PC-9 (cell line): ENCODE measurements around the gene SMIM38. TPM values are rescaled to one million over a fixed set of nuclear protein-coding genes. Genes with fewer than 3 reads are reported as not detected.

Experiments used
- BruUV-seq: library from RNA; stranded (reverse); fragments of 400-500 nt; replicated peaks from 2 replicates; lab custom pipeline; 2021; lab: Mats Ljungman, UMichigan
- CTCF ChIA-PET: fragments of 300-600 bp; sonication (Branson Sonifier 250); formaldehyde crosslinking; loops from one replicate; lab custom pipeline; 2022; ENCODE audit warnings: antibody characterized with exemption; lab: Charles Lee
- POLR2A ChIA-PET: fragments of 300-600 bp; sonication (Branson Sonifier 250); formaldehyde crosslinking; loops from one replicate; lab custom pipeline; 2022; ENCODE audit warnings: antibody characterized with exemption; ENCODE audit not compliant: unreplicated experiment; lab: Charles Lee
- DNase-seq, 2 experiments: peaks; one replicate each; pipeline versions ENCODE4 v3.0.0 to v3.0.0-alpha.2; 2015 to 2022; ENCODE audit warnings: mixed read lengths in 1 of 2
- H2AFZ ChIP-seq: fragments of 200-600 bp; sonication (generic); 2 replicates; pipeline ENCODE4 v1.8.1; 2017; ENCODE audit warnings: antibody characterized with exemption
- H3F3A ChIP-seq: fragments of 200-600 bp; sonication (generic); 2 replicates; pipeline ENCODE4 v1.8.1; 2017; ENCODE audit warnings: antibody characterized with exemption, mild to moderate bottlenecking, low read depth; ENCODE audit not compliant: insufficient read depth
- H3K27ac ChIP-seq: fragments of 200-600 bp; sonication (generic); 2 replicates; pipeline ENCODE4 v1.6.1; 2016; ENCODE audit warnings: mixed run types
- H3K27me3 ChIP-seq: fragments of 200-600 bp; sonication (generic); 2 replicates; pipeline ENCODE4 v1.6.1; 2016; ENCODE audit warnings: low read depth, mixed run types; ENCODE audit not compliant: insufficient read depth
- H3K36me3 ChIP-seq: fragments of 200-600 bp; sonication (generic); 2 replicates; pipeline ENCODE4 v1.6.1; 2016; ENCODE audit warnings: low read depth, mixed run types
- H3K4me1 ChIP-seq: fragments of 200-600 bp; sonication (generic); replicated peaks from 2 replicates; pipeline ENCODE4 v1.6.1; 2016; ENCODE audit warnings: mixed run types; ENCODE audit not compliant: insufficient read depth
- H3K4me2 ChIP-seq: fragments of 200-600 bp; sonication (generic); 2 replicates; pipeline ENCODE4 v1.6.1; 2017; ENCODE audit warnings: mixed run types
- H3K4me3 ChIP-seq: fragments of 200-600 bp; sonication (generic); 2 replicates; pipeline ENCODE4 v1.6.1; 2016; ENCODE audit warnings: mixed run types
- H3K79me2 ChIP-seq: fragments of 200-600 bp; sonication (generic); 2 replicates; pipeline ENCODE4 v1.6.1; 2017; ENCODE audit warnings: low read depth, mixed run types
- H3K9me2 ChIP-seq: fragments of 200-600 bp; sonication (generic); 2 replicates; pipeline ENCODE4 v1.8.1; 2017; ENCODE audit warnings: mild to moderate bottlenecking; ENCODE audit not compliant: insufficient read depth
- H3K9me3 ChIP-seq: fragments of 200-600 bp; sonication (generic); 2 replicates; pipeline ENCODE4 v1.8.1; 2016; ENCODE audit warnings: low read depth; ENCODE audit not compliant: insufficient read depth
- H4K20me1 ChIP-seq: fragments of 200-600 bp; sonication (generic); 2 replicates; pipeline ENCODE4 v1.8.1; 2017; ENCODE audit not compliant: insufficient read depth
- EZH2 ChIP-seq: fragments of 200-600 bp; sonication (generic); IDR thresholded peaks from 2 replicates; pipeline ENCODE4 v1.8.0; 2017; ENCODE audit warnings: antibody characterized with exemption, low read depth
- intact Hi-C: fragments of 100-400 bp; cut with micrococcal nuclease; formaldehyde crosslinking; loops from one replicate; pipeline ENCODE4 v1.10.0; 2022; ENCODE audit not compliant: unreplicated experiment
- total RNA-seq: library from RNA; stranded (reverse); gene quantifications from 2 replicates; pipeline ENCODE4 v1.2.3, GENCODE V29; 2021
- TF ChIP-seq, protein P1 (sequence below): fragments of 200-600 bp; sonication (generic); conservative IDR thresholded peaks from 2 replicates; pipeline ENCODE4 v1.6.1; 2017; ENCODE audit warnings: mixed run types, antibody characterized with exemption, mild to moderate bottlenecking, moderate library complexity

Gene SMIM38
- total RNA-seq, 1 experiment from 2014 or later, result 0.26 TPM

DNA sequence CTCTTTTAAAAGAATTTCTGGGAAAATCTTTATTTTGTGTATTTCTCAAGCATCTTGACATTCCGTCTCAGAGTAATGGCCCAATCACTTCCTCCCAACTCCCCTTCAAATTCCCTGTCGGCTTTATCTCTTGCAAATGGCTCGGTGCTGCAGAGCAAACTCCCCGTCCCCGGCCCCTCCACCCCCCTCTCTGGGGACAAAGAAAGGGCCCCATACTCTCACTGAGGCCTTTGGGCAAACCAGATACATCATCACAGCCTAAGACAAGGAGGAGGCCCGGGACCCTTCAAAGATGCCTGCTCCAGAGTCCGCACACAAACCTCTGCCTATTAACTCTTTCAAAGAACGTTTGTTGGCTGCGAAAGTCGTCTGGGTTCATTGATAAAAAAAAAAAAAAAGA is 3.9 kb upstream of the SMIM38 start:
- H3K79me2 ChIP-seq, result no peaks in the 10 kb centered on the region
- CTCF ChIA-PET, result no interaction called here
- intact Hi-C loops, result no loop called here

DNA sequence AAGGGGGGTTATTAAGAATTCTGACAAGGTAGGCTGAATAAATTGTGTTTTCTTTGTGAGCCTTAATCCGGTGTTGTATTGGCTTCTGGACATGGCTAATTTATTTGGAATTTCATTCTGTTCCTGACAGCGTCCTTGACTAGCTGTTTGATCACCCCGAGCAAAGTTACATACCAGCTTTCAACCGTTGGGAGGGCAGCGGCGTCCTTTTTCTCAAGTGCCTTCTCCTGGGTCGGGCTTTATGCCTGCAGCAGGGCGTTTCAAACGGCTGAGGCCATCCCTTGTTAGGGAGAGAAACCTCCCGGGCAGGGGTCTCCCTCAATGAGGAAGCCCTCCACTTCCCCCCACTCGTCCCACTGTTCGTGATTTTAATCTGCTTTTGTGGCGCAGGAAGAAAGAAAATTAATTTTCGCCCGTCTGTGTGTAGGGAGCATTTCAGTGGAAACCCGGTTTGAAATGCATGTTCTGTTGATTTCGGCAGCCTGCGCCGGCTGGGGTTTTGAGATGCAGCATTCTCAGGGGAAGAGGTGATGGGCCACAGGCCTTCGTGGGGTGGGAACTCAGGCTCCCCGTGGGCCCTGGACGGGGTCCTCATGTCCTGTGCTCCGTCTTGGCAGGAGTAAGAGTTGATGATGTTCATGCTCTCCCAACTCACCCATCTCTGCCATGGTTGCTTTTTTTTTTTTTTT is 2.9 kb upstream of the SMIM38 start:
- no peak overlapping the region for H3K4me2 ChIP-seq
- POLR2A ChIA-PET, result no interaction called here

More for the DNA sequence above, 3.9 kb upstream of the SMIM38 start:
- Histone ChIP-seq H2AFZ (no peak overlapping the region), H3K9me2 (no peaks in the 10 kb centered on the region), H4K20me1 (no peaks in the 10 kb centered on the region), H3K27me3 (no peaks in the 10 kb centered on the region), H3K4me2 (no peak overlapping the region), H3K4me3 (no peak overlapping the region), H3K4me1 (peaks cover 12% of the 10 kb centered on the region), H3K36me3 (no peaks in the 10 kb centered on the region), H3K9me3 (peaks cover 8% of the 10 kb centered on the region; the same call in 1 of the 2 replicates), H3K27ac (no peak overlapping the region), H3F3A (no peaks in the 10 kb centered on the region; the same call in 1 of the 2 replicates)
- TF ChIP-seq, protein P1, sequence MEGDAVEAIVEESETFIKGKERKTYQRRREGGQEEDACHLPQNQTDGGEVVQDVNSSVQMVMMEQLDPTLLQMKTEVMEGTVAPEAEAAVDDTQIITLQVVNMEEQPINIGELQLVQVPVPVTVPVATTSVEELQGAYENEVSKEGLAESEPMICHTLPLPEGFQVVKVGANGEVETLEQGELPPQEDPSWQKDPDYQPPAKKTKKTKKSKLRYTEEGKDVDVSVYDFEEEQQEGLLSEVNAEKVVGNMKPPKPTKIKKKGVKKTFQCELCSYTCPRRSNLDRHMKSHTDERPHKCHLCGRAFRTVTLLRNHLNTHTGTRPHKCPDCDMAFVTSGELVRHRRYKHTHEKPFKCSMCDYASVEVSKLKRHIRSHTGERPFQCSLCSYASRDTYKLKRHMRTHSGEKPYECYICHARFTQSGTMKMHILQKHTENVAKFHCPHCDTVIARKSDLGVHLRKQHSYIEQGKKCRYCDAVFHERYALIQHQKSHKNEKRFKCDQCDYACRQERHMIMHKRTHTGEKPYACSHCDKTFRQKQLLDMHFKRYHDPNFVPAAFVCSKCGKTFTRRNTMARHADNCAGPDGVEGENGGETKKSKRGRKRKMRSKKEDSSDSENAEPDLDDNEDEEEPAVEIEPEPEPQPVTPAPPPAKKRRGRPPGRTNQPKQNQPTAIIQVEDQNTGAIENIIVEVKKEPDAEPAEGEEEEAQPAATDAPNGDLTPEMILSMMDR, result no peak
- TF ChIP-seq EZH2, result no peak
- no TSS peak for BruUV-seq
- DNase-seq, result no peak
- POLR2A ChIA-PET, result no interaction called here

DNA sequence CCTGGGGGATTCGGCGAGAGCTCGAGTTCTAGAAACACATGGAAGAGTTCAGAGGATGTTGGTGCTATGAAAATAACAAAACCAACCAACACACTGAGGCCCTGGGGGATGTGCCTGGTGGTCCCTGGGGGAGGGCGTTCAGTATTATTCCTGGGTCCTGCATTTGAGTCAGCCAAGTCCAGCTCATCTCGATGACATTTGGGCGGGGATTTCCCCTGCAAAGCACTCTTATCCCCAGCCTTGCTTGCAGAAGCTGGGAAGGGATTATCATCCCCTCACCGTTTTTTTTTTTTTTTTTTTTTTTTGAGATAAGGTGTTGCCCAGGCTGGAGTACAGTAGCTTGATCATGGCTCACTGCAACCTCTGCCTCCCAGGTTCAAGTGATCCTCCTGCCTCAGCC is 2.1 kb upstream of the SMIM38 start:
- peaks cover 15% of the 10 kb centered on the region for H3K4me1 ChIP-seq
- intact Hi-C loops, result no loop called here
- DNase-seq, result no peak
- H3K79me2 ChIP-seq, result no peaks in the 10 kb centered on the region
- H4K20me1 ChIP-seq, result no peaks in the 10 kb centered on the region
- no TSS peak for BruUV-seq
- no peak for TF ChIP-seq EZH2
- TF ChIP-seq, protein P1, result no peak
- H3K36me3 ChIP-seq, result no peaks in the 10 kb centered on the region
- POLR2A ChIA-PET, result no interaction called here
- H3K9me2 ChIP-seq, result no peaks in the 10 kb centered on the region
- H3K9me3 ChIP-seq, result no peaks in the 10 kb centered on the region
- no peak overlapping the region for H3K4me2 ChIP-seq
- CTCF ChIA-PET, result no interaction called here
- H3F3A ChIP-seq, result no peaks in the 10 kb centered on the region; the same call in 1 of the 2 replicates
- no peaks in the 10 kb centered on the region for H3K27me3 ChIP-seq
- H3K4me3 ChIP-seq, result no peak overlapping the region
- no peak overlapping the region for H2AFZ ChIP-seq
- no peak overlapping the region for H3K27ac ChIP-seq

More for the DNA sequence above, 2.9 kb upstream of the SMIM38 start:
- Histone ChIP-seq H3K9me2 (no peaks in the 10 kb centered on the region), H3K27ac (no peak overlapping the region), H3K36me3 (no peaks in the 10 kb centered on the region), H4K20me1 (no peaks in the 10 kb centered on the region), H3K27me3 (no peaks in the 10 kb centered on the region), H2AFZ (no peak overlapping the region), H3K4me1 (peaks cover 15% of the 10 kb centered on the region), H3F3A (no peaks in the 10 kb centered on the region; the same call in 1 of the 2 replicates), H3K4me3 (no peak overlapping the region), H3K9me3 (peaks cover under 1% of the 10 kb centered on the region; the same call in 1 of the 2 replicates), H3K79me2 (no peaks in the 10 kb centered on the region)
- TF ChIP-seq, protein P1, result no peak
- no peak for TF ChIP-seq EZH2
- CTCF ChIA-PET, result no interaction called here
- DNase-seq, result no peak
- BruUV-seq, result no TSS peak
- intact Hi-C loops, result no loop called here
